Neural cell (in vitro differentiated cells): ENCODE data around the gene VAV2. TPM values are rescaled to one million over a fixed set of nuclear protein-coding genes. Genes with fewer than 3 reads are reported as not detected.

Source experiments
- H2AFZ ChIP-seq: fragments of 200-600, 300-800 bp; sonication (generic), shearing (Covaris generic); 2 replicates; pipeline ENCODE4 v1.6.0; 2014; ENCODE audit warnings: low read depth, mild to moderate bottlenecking, antibody characterized with exemption, low read length, moderate library complexity
- H3F3A ChIP-seq: fragments of 200-600 bp; shearing (Covaris generic); 2 replicates; pipeline ENCODE4 v1.6.1; 2016; ENCODE audit warnings: mild to moderate bottlenecking, moderate library complexity, mixed read lengths, antibody characterized with exemption, low read length; ENCODE audit not compliant: insufficient read depth, poor library complexity, severe bottlenecking
- H3K27ac ChIP-seq: fragments of 200-600, 300-800 bp; sonication (generic), shearing (Covaris generic); 2 replicates; pipeline ENCODE4 v1.5.1; 2014; ENCODE audit warnings: mild to moderate bottlenecking, low read length, moderate library complexity
- H3K27me3 ChIP-seq: fragments of 300-800, 200-600 bp; sonication (generic), shearing (Covaris generic); 2 replicates; pipeline ENCODE4 v1.6.0; 2014; ENCODE audit warnings: mild to moderate bottlenecking, low read depth, low read length, moderate library complexity; ENCODE audit not compliant: insufficient read depth
- H3K36me3 ChIP-seq: fragments of 300-800, 200-600 bp; sonication (generic), shearing (Covaris generic); 2 replicates; pipeline ENCODE4 v1.5.1; 2014; ENCODE audit warnings: mild to moderate bottlenecking, antibody characterized with exemption, low read length, moderate library complexity; ENCODE audit not compliant: insufficient read depth
- H3K4me2 ChIP-seq: fragments of 300-800, 200-600 bp; sonication (generic), shearing (Covaris generic); 2 replicates; pipeline ENCODE4 v1.6.0; 2014; ENCODE audit warnings: mild to moderate bottlenecking, low read length
- H3K4me3 ChIP-seq: fragments of 300-800, 200-600 bp; sonication (generic), shearing (Covaris generic); 2 replicates; pipeline ENCODE4 v1.5.1; 2014; ENCODE audit warnings: mild to moderate bottlenecking, low read length, moderate library complexity
- H3K79me2 ChIP-seq: fragments of 200-600 bp; shearing (Covaris generic); replicated peaks from 2 replicates; pipeline ENCODE4 v1.6.0; 2014; ENCODE audit warnings: mild to moderate bottlenecking, low read length, moderate library complexity; ENCODE audit not compliant: insufficient read depth
- H3K9ac ChIP-seq: fragments of 300-800, 200-600 bp; sonication (generic), shearing (Covaris generic); 2 replicates; pipeline ENCODE4 v1.6.1; 2016; ENCODE audit warnings: mild to moderate bottlenecking, low read length, mixed read lengths
- H3K9me2 ChIP-seq: fragments of 200-600 bp; shearing (Covaris generic); 2 replicates; pipeline ENCODE4 v1.6.1; 2016; ENCODE audit warnings: mild to moderate bottlenecking, low read length, mixed read lengths; ENCODE audit not compliant: insufficient read depth
- H3K9me3 ChIP-seq: fragments of 200-600, 300-800 bp; sonication (generic), shearing (Covaris generic); 2 replicates; pipeline ENCODE4 v1.6.1; 2016; ENCODE audit warnings: mild to moderate bottlenecking, mixed run types, low read length, moderate library complexity, mixed read lengths
- H4K20me1 ChIP-seq: fragments of 200-600 bp; shearing (Covaris generic); 2 replicates; pipeline ENCODE4 v1.6.1; 2016; ENCODE audit warnings: mild to moderate bottlenecking, mixed run types; ENCODE audit not compliant: insufficient read depth
- CTCF ChIP-seq: fragments of 450-650 bp; IDR thresholded peaks from 2 replicates; pipeline ENCODE4 v1.5.1; 2014; ENCODE audit warnings: antibody characterized with exemption, mild to moderate bottlenecking, moderate library complexity; ENCODE audit not compliant: poor library complexity, severe bottlenecking
- EP300 ChIP-seq: fragments of 450-650 bp; conservative IDR thresholded peaks from 2 replicates; pipeline ENCODE4 v1.6.1; 2014; ENCODE audit warnings: antibody characterized with exemption, mild to moderate bottlenecking, moderate library complexity; ENCODE audit not compliant: poor library complexity, severe bottlenecking
- EZH2 ChIP-seq: fragments of 200-600, 300-800 bp; shearing (Covaris generic), sonication (generic); IDR thresholded peaks from 2 replicates; pipeline ENCODE4 v1.6.1; 2014; ENCODE audit warnings: antibody characterized with exemption, low read length, borderline replicate concordance, mild to moderate bottlenecking; ENCODE audit not compliant: insufficient read depth, poor library complexity, severe bottlenecking
- MXI1 ChIP-seq: fragments of 450-650 bp; conservative IDR thresholded peaks from 2 replicates; pipeline ENCODE4 v1.6.1; 2014; ENCODE audit warnings: antibody characterized with exemption, mild to moderate bottlenecking; ENCODE audit not compliant: poor library complexity, severe bottlenecking
- POLR2AphosphoS5 ChIP-seq: IDR thresholded peaks from 2 replicates; pipeline ENCODE4 v1.6.1; 2012
- RAD21 ChIP-seq: fragments of 450-650 bp; conservative IDR thresholded peaks from 2 replicates; pipeline ENCODE4 v1.6.1; 2014; ENCODE audit warnings: antibody characterized with exemption, mild to moderate bottlenecking, moderate library complexity
- REST ChIP-seq: IDR thresholded peaks from 2 replicates; pipeline ENCODE4 v1.6.1; 2012; ENCODE audit warnings: borderline replicate concordance
- SMC3 ChIP-seq: fragments of 450-650 bp; conservative IDR thresholded peaks from 2 replicates; pipeline ENCODE4 v1.6.1; 2014; ENCODE audit warnings: antibody characterized with exemption, mild to moderate bottlenecking, moderate library complexity; ENCODE audit not compliant: poor library complexity
- TAF1 ChIP-seq: IDR thresholded peaks from 2 replicates; pipeline ENCODE4 v1.6.1; 2012; ENCODE audit warnings: low read depth
- polyA plus RNA-seq: library from polyadenylated mRNA; depleted of rRNA; stranded (reverse); fragments of >200 nt; gene quantifications from 2 replicates; pipeline ENCODE4 v1.2.3, GENCODE V29; 2014

The VAV2 gene
- polyA plus RNA-seq, 1 donor from 2014 or later: 35.2 TPM

- Histone ChIP-seq H3K9ac (no peak overlapping the region), H3K4me3 (no peak overlapping the region)
- no peak for TF ChIP-seq EZH2
- TF ChIP-seq RAD21: no peak
- no peak for TF ChIP-seq REST
- TF ChIP-seq SMC3: no peak
- no peak for TF ChIP-seq CTCF
- TF ChIP-seq TAF1: no peak
- TF ChIP-seq MXI1: no peak
- TF ChIP-seq EP300: no peak
- no peak for TF ChIP-seq POLR2AphosphoS5
Measured at GRCh38 chr9:133793471-133793870, 198.7 kb downstream of the VAV2 start.

GRCh38 chr9:133792721-133793470 lies 199.2 kb downstream of the VAV2 start:
- H3K4me3 ChIP-seq: no peak overlapping the region
- H3F3A ChIP-seq: no peaks in the 10 kb centered on the region
- H3K4me2 ChIP-seq: no peak overlapping the region
- TF ChIP-seq RAD21 (peak; percentile 90), POLR2AphosphoS5 (no peak), CTCF (peak; percentile 88), SMC3 (peak; percentile 98), REST (no peak), EZH2 (no peak), MXI1 (peak; percentile 22)
- no peak overlapping the region for H3K9ac ChIP-seq
- no peaks in the 10 kb centered on the region for H3K36me3 ChIP-seq
- no peaks in the 10 kb centered on the region for H4K20me1 ChIP-seq
- no peaks in the 10 kb centered on the region for H3K79me2 ChIP-seq
- H3K9me2 ChIP-seq: no peaks in the 10 kb centered on the region
- H2AFZ ChIP-seq: no peak overlapping the region
- no peaks in the 10 kb centered on the region for H3K27me3 ChIP-seq
- H3K9me3 ChIP-seq: no peaks in the 10 kb centered on the region
- H3K27ac ChIP-seq: no peak overlapping the region

More at GRCh38 chr9:133793471-133793870, 198.7 kb downstream of the VAV2 start:
- Histone ChIP-seq H3K36me3 (no peaks in the 10 kb centered on the region), H3K9me3 (no peaks in the 10 kb centered on the region), H2AFZ (no peak overlapping the region), H3K79me2 (no peaks in the 10 kb centered on the region), H3K27me3 (no peaks in the 10 kb centered on the region), H4K20me1 (no peaks in the 10 kb centered on the region), H3K9me2 (no peaks in the 10 kb centered on the region), H3K27ac (no peak overlapping the region), H3F3A (no peaks in the 10 kb centered on the region), H3K4me2 (no peak overlapping the region)
